Subcutaneous abdominal adipose tissue (tissue), 5 donors: ENCODE data around the gene NEK7.

Experiments used
- H3K27ac ChIP-seq: one replicate; pipeline ENCODE4 v1.7.0; 2013; ENCODE audit warnings: low read depth, mild to moderate bottlenecking, inconsistent platforms, low read length, moderate library complexity
- H3K27me3 ChIP-seq, 5 donors: one replicate each; pipeline ENCODE4 v1.7.0; 2013; ENCODE audit warnings: low read length in 5 of 5, inconsistent platforms in 1 of 5; ENCODE audit not compliant: control insufficient read depth in 5 of 5, insufficient read depth in 4 of 5
- H3K36me3 ChIP-seq, 5 donors: one replicate each; pipeline ENCODE4 v1.7.0; 2013; ENCODE audit warnings: low read length in 5 of 5; ENCODE audit not compliant: control insufficient read depth in 5 of 5, insufficient read depth in 5 of 5
- H3K4me1 ChIP-seq, 5 donors: one replicate each; pipeline ENCODE4 v1.7.0; 2013; ENCODE audit warnings: low read length in 5 of 5, mild to moderate bottlenecking in 3 of 5, moderate library complexity in 1 of 5; ENCODE audit not compliant: control insufficient read depth in 5 of 5, insufficient read depth in 5 of 5
- H3K4me3 ChIP-seq, 5 donors: one replicate each; pipeline ENCODE4 v1.7.0; 2013; ENCODE audit warnings: low read length in 5 of 5, low read depth in 1 of 5
- H3K9ac ChIP-seq, 5 donors: one replicate each; pipeline ENCODE4 v1.7.0; 2013; ENCODE audit warnings: low read length in 5 of 5, mild to moderate bottlenecking in 4 of 5, moderate library complexity in 3 of 5
- H3K9me3 ChIP-seq, 5 donors: one replicate each; pipeline ENCODE4 v1.7.0; 2013; ENCODE audit warnings: low read length in 5 of 5; ENCODE audit not compliant: control insufficient read depth in 5 of 5
- donor health status: healthy.
- donor health status: healthy.
- donor health status: healthy.
- donor health status: healthy.
- donor health status: healthy.

Gene NEK7

GRCh38 chr1:198346178-198346577 is 189.4 kb downstream of the NEK7 start:
- Histone ChIP-seq H3K36me3 (no peaks in the 10 kb centered on the region), H3K27ac (no peak overlapping the region), H3K4me3 (no peak overlapping the region), H3K9ac (no peak overlapping the region), H3K4me1 (peaks cover 0 to 3% (median 0%) of the 10 kb centered on the region in 5 donors), H3K27me3 (no peaks in the 10 kb centered on the region), H3K9me3 (no peaks in the 10 kb centered on the region)

GRCh38 chr1:198350456-198350855 is 193.7 kb downstream of the NEK7 start:
- Histone ChIP-seq H3K27ac (no peak overlapping the region), H3K9me3 (no peaks in the 10 kb centered on the region), H3K36me3 (no peaks in the 10 kb centered on the region), H3K9ac (no peak overlapping the region), H3K27me3 (peaks cover 0 to 3% (median 0%) of the 10 kb centered on the region in 5 donors), H3K4me1 (peaks cover 0 to 3% (median 0%) of the 10 kb centered on the region in 5 donors), H3K4me3 (no peak overlapping the region)

- Histone ChIP-seq H3K27ac (no peak overlapping the region), H3K9me3 (no peaks in the 10 kb centered on the region)
Observed at GRCh38 chr1:198352975-198353695, 196.3 kb downstream of the NEK7 start.

GRCh38 chr1:198357937-198358336 is 201.1 kb downstream of the NEK7 start:
- H3K27ac ChIP-seq: no peak overlapping the region
- no peaks in the 10 kb centered on the region for H3K36me3 ChIP-seq
- no peak overlapping the region for H3K4me3 ChIP-seq
- H3K4me1 ChIP-seq: peaks cover 0 to 3% (median 0%) of the 10 kb centered on the region in 5 donors
- H3K27me3 ChIP-seq: peaks cover 0 to 3% (median 0%) of the 10 kb centered on the region in 5 donors
- no peaks in the 10 kb centered on the region for H3K9me3 ChIP-seq
- no peak overlapping the region for H3K9ac ChIP-seq

More at GRCh38 chr1:198352975-198353695, 196.3 kb downstream of the NEK7 start:
- Histone ChIP-seq H3K27me3 (peaks cover 0 to 3% (median 0%) of the 10 kb centered on the region in 5 donors), H3K36me3 (no peaks in the 10 kb centered on the region), H3K4me3 (no peak overlapping the region), H3K9ac (no peak overlapping the region), H3K4me1 (no peaks in the 10 kb centered on the region)

- Histone ChIP-seq H3K4me1 (peaks cover 0 to 3% (median 0%) of the 10 kb centered on the region in 5 donors), H3K27ac (no peak overlapping the region), H3K36me3 (no peaks in the 10 kb centered on the region), H3K9ac (no peak overlapping the region), H3K4me3 (no peak overlapping the region), H3K27me3 (peaks cover 0 to 3% (median 0%) of the 10 kb centered on the region in 5 donors), H3K9me3 (no peaks in the 10 kb centered on the region)
Observed at GRCh38 chr1:198359024-198359653, 202.3 kb downstream of the NEK7 start.

GRCh38 chr1:198360208-198360729 is 203.5 kb downstream of the NEK7 start:
- no peak overlapping the region for H3K4me3 ChIP-seq
- no peak overlapping the region for H3K27ac ChIP-seq
- peaks cover 0 to 3% (median 0%) of the 10 kb centered on the region in 5 donors for H3K27me3 ChIP-seq
- H3K9me3 ChIP-seq: no peaks in the 10 kb centered on the region
- H3K36me3 ChIP-seq: no peaks in the 10 kb centered on the region
- peaks cover 0 to 3% (median 0%) of the 10 kb centered on the region in 5 donors for H3K4me1 ChIP-seq
- no peak overlapping the region for H3K9ac ChIP-seq

GRCh38 chr1:198361237-198361767 is 204.5 kb downstream of the NEK7 start:
- Histone ChIP-seq H3K9ac (no peak overlapping the region), H3K4me1 (peaks cover 0 to 3% (median 0%) of the 10 kb centered on the region in 5 donors), H3K27ac (no peak overlapping the region), H3K4me3 (no peak overlapping the region), H3K27me3 (no peaks in the 10 kb centered on the region), H3K9me3 (no peaks in the 10 kb centered on the region), H3K36me3 (no peaks in the 10 kb centered on the region)

- Histone ChIP-seq H3K27me3 (no peaks in the 10 kb centered on the region), H3K36me3 (no peaks in the 10 kb centered on the region), H3K27ac (no peak overlapping the region), H3K9ac (no peak overlapping the region), H3K4me3 (no peak overlapping the region), H3K4me1 (peaks cover 0 to 3% (median 0%) of the 10 kb centered on the region in 5 donors), H3K9me3 (peaks cover 0 to 2% (median 0%) of the 10 kb centered on the region in 5 donors)
Observed at GRCh38 chr1:198363625-198364151, 206.9 kb downstream of the NEK7 start.

GRCh38 chr1:198364471-198364870 is 207.7 kb downstream of the NEK7 start:
- H3K4me3 ChIP-seq: no peak overlapping the region
- no peak overlapping the region for H3K27ac ChIP-seq
- peaks cover 0 to 2% (median 0%) of the 10 kb centered on the region in 5 donors for H3K9me3 ChIP-seq
- H3K27me3 ChIP-seq: no peaks in the 10 kb centered on the region
- no peaks in the 10 kb centered on the region for H3K36me3 ChIP-seq
- H3K4me1 ChIP-seq: peaks cover 0 to 3% (median 0%) of the 10 kb centered on the region in 5 donors
- H3K9ac ChIP-seq: no peak overlapping the region

GRCh38 chr1:198367296-198367695 is 210.5 kb downstream of the NEK7 start:
- peaks cover 0 to 2% (median 0%) of the 10 kb centered on the region in 5 donors for H3K9me3 ChIP-seq
- H3K27me3 ChIP-seq: no peaks in the 10 kb centered on the region
- H3K9ac ChIP-seq: no peak overlapping the region
- no peak overlapping the region for H3K27ac ChIP-seq
- H3K4me3 ChIP-seq: no peak overlapping the region
- no peaks in the 10 kb centered on the region for H3K36me3 ChIP-seq
- no peaks in the 10 kb centered on the region for H3K4me1 ChIP-seq
